IMR-90 (cell line): ENCODE data around the gene GNAS.

Experiments
- CEBPB ChIP-seq: IDR thresholded peaks from 2 replicates; pipeline ENCODE4 v1.6.1; 2012; ENCODE audit warnings: low read depth, low read length, improper control_type of control experiment
- CTCF ChIP-seq: conservative IDR thresholded peaks from 2 replicates; pipeline ENCODE4 v1.5.1; 2012; ENCODE audit warnings: mild to moderate bottlenecking, low read depth, low read length, improper control_type of control experiment
- MAZ ChIP-seq: IDR thresholded peaks from 2 replicates; pipeline ENCODE4 v1.6.1; 2012; ENCODE audit warnings: low read depth, mild to moderate bottlenecking, low read length, improper control_type of control experiment, moderate library complexity, borderline replicate concordance
- POLR2A ChIP-seq: IDR thresholded peaks from 2 replicates; pipeline ENCODE4 v1.6.1; 2012; ENCODE audit warnings: mild to moderate bottlenecking, low read depth, low read length
- RAD21 ChIP-seq: IDR thresholded peaks from 2 replicates; pipeline ENCODE4 v1.6.1; 2012; ENCODE audit warnings: low read length, improper control_type of control experiment
- SMC3 ChIP-seq: fragments of 150-350 bp; IDR thresholded peaks from 2 replicates; pipeline ENCODE4 v1.6.1; 2016; ENCODE audit warnings: low read depth, mild to moderate bottlenecking, antibody characterized with exemption, low read length, moderate library complexity

GRCh38 chr20:58892932-58893224 lies 40.4 kb downstream of the GNAS start:
- TF ChIP-seq CTCF (no peak), MAZ (no peak), POLR2A (no peak; the same call in 1 of the 2 replicates), RAD21 (no peak), CEBPB (no peak), SMC3 (no peak)
